ENCODE data around the gene LUC7L2. TPM values are rescaled to one million over a fixed set of nuclear protein-coding genes. Genes with fewer than 3 reads are reported as not detected.

The LUC7L2 gene
- total and polyA plus RNA-seq, 2 of the 8 experiments (the other 6 are each of a cell fraction or from before 2014, with no cell fraction given): 22.9 to 67.8 TPM

- Histone ChIP-seq H3K79me1 (ENCODE audit: low read depth, low read length) (no peaks in the 10 kb centered on the region), H2BK5ac (ENCODE audit: low read depth, low read length) (no peak overlapping the region), H3K23me2 (ENCODE audit: low read depth, low read length) (no peaks in the 10 kb centered on the region), H2BK15ac (ENCODE audit: low read length) (no peak overlapping the region), H3K4ac (replicated peaks; ENCODE audit: insufficient read length, low read depth, low read length) (no peak overlapping the region), H2AK5ac (ENCODE audit: low read depth, low read length) (no peak overlapping the region), H3K14ac (ENCODE audit: insufficient read length) (no peak overlapping the region), H2AFZ (ENCODE audit: low read length) (no peak overlapping the region), H3K27me3 (replicated peaks in 1 of 4; ENCODE audit: control insufficient read depth in 3 of 4, extremely low read depth in 1 of 4, insufficient read depth in 3 of 4, low read length in 3 of 4) (no peaks in the 10 kb centered on the region), H3K36me3 (ENCODE audit: control insufficient read depth in 2 of 4, insufficient read depth in 4 of 4, low read length in 3 of 4) (no peaks in the 10 kb centered on the region), H3K9me3 (ENCODE audit: insufficient read depth in 2 of 2, low read depth in 1 of 2, low read length in 1 of 2) (no peaks in the 10 kb centered on the region; a peak in 1 of 4 replicates), H3K79me2 (ENCODE audit: control insufficient read depth in 1 of 2, insufficient read depth in 2 of 2, low read length in 2 of 2) (no peaks in the 10 kb centered on the region), H4K5ac (ENCODE audit: insufficient read length, low read depth, low read length) (no peak overlapping the region), H3K9ac (replicated peaks in 1 of 4; ENCODE audit: extremely low read depth in 1 of 4, low read depth in 3 of 4, low read length in 3 of 4) (no peak overlapping the region), H3K23ac (ENCODE audit: insufficient read length) (no peak overlapping the region), H3K27ac (ENCODE audit: low read depth, low read length) (no peak overlapping the region), H4K91ac (replicated peaks; ENCODE audit: insufficient read length, low read length) (no peak overlapping the region), H2BK20ac (ENCODE audit: low read length) (no peak overlapping the region), H3K4me3 (ENCODE audit: extremely low read depth in 1 of 4, insufficient read depth in 2 of 4, low read depth in 3 of 4, low read length in 4 of 4) (no peak overlapping the region), H4K20me1 (replicated peaks in 1 of 2; ENCODE audit: control insufficient read depth in 1 of 2, insufficient read depth in 2 of 2, low read length in 2 of 2) (no peaks in the 10 kb centered on the region), H3K4me2 (ENCODE audit: insufficient read depth in 1 of 2, low read depth in 2 of 2, low read length in 2 of 2) (no peak overlapping the region), H3K18ac (ENCODE audit: extremely low read depth, low read length) (no peak overlapping the region), H2BK120ac (replicated peaks; ENCODE audit: low read depth, low read length) (no peak overlapping the region), H4K8ac (ENCODE audit: extremely low read depth, insufficient read depth, low read length) (no peak overlapping the region), H2BK12ac (ENCODE audit: low read depth, low read length) (no peak overlapping the region), H3K4me1 (replicated peaks in 1 of 4; ENCODE audit: control insufficient read depth in 3 of 4, insufficient read depth in 4 of 4, low read length in 3 of 4) (no peaks in the 10 kb centered on the region), H3K56ac (replicated peaks; ENCODE audit: insufficient read length, low read depth, low read length) (no peak overlapping the region)
- CTCF ChIA-PET (ENCODE audit: partially characterized antibody): interaction anchor here (1.6 to 5.5 kb wide), 2 partner anchors 8 to 10 kb away, joined by 3 to 25 read pairs; no protein-coding TSS in a partner anchor
- WGBS, 2 experiments (ENCODE audit: extremely low coverage in 1 of 2, insufficient coverage in 1 of 2, insufficient read length in 1 of 2, insufficient replicate concordance in 2 of 2, low coverage in 1 of 2, low lambda C conversion rate in 2 of 2, missing lambda C conversion rate in 1 of 2): 62% methylated on average over 2 of the region's 2 CpGs; no CpG with 5 or more reads in 1 of the 2 experiments
- FAIRE-seq: no peak
- DNase-seq (ENCODE audit: low read depth in 1 of 2, low spot score in 2 of 2): no peak
- TF ChIP-seq MAFK (IDR thresholded peaks at IDR 0.05; ENCODE audit: low read depth, low read length): peak; percentile 64; the same call in 1 of the 2 replicates
- TF ChIP-seq RBBP5 (IDR thresholded peaks at IDR 0.05; ENCODE audit: borderline replicate concordance, low read depth, low read length): no peak
- TF ChIP-seq POLR2AphosphoS5 (IDR thresholded peaks at IDR 0.05; ENCODE audit: low read depth, low read length): no peak
- TF ChIP-seq SP1 (IDR thresholded peaks at IDR 0.05; ENCODE audit: low read depth, low read length): no peak
- POLR2A ChIA-PET (ENCODE audit: partially characterized antibody): interaction anchor here (1.0 kb wide), 1 partner anchor 11 kb away, joined by 4 read pairs; no protein-coding TSS in a partner anchor
These were observed 30.6 kb upstream of the LUC7L2 start for GRCh38 chr7:139329119-139329518.

All from H1 (cell line).